SU-DHL-6 (cell line): ENCODE measurements around the gene RASA3.

Source experiments
- H2AFZ ChIP-seq: fragments of 200-600 bp; sonication (generic); 2 replicates; pipeline ENCODE4 v1.6.1; 2014; ENCODE audit warnings: low read depth, mild to moderate bottlenecking, moderate library complexity, mixed read lengths, antibody characterized with exemption, low read length; ENCODE audit not compliant: severe bottlenecking
- H3F3A ChIP-seq: fragments of 200-600 bp; shearing (Covaris generic); 2 replicates; pipeline ENCODE4 v1.6.0; 2016; ENCODE audit warnings: antibody characterized with exemption, mild to moderate bottlenecking; ENCODE audit not compliant: insufficient read depth
- H3K27ac ChIP-seq: fragments of 200-600 bp; sonication (generic); 2 replicates; pipeline ENCODE4 v1.5.1; 2016; ENCODE audit warnings: low read depth, mild to moderate bottlenecking, low read length, moderate library complexity, mixed read lengths
- H3K27me3 ChIP-seq: fragments of 200-600 bp; sonication (generic), shearing (Covaris generic); 2 replicates; pipeline ENCODE4 v1.6.0; 2014; ENCODE audit warnings: mild to moderate bottlenecking, low read length
- H3K36me3 ChIP-seq: fragments of 200-600 bp; sonication (generic); 2 replicates; pipeline ENCODE4 v1.6.1; 2014; ENCODE audit warnings: mild to moderate bottlenecking, low read length, mixed read lengths
- H3K4me2 ChIP-seq: fragments of 300-600, 200-600 bp; shearing (Covaris generic), sonication (generic); 2 replicates; pipeline ENCODE4 v1.6.0; 2014; ENCODE audit warnings: low read length, low read depth, mild to moderate bottlenecking; ENCODE audit not compliant: poor library complexity, severe bottlenecking
- H3K4me3 ChIP-seq: fragments of 200-600 bp; sonication (generic); 2 replicates; pipeline ENCODE4 v1.5.1; 2014; ENCODE audit warnings: antibody characterized with exemption, low read length, mild to moderate bottlenecking, mixed read lengths; ENCODE audit not compliant: insufficient read depth, poor library complexity, severe bottlenecking
- H3K79me2 ChIP-seq: fragments of 200-600 bp; sonication (generic); 2 replicates; pipeline ENCODE4 v1.6.1; 2014; ENCODE audit warnings: mild to moderate bottlenecking, low read length, moderate library complexity; ENCODE audit not compliant: insufficient read depth
- H3K9ac ChIP-seq: fragments of 200-600 bp; sonication (generic); 2 replicates; pipeline ENCODE4 v1.7.0; 2014; ENCODE audit warnings: mild to moderate bottlenecking, low read length
- H3K9me2 ChIP-seq: fragments of 200-600 bp; sonication (generic); replicated peaks from 2 replicates; pipeline ENCODE4 v1.6.1; 2014; ENCODE audit warnings: low read length; ENCODE audit not compliant: insufficient read depth
- H3K9me3 ChIP-seq: fragments of 200-600 bp; sonication (generic); 2 replicates; pipeline ENCODE4 v1.6.1; 2014; ENCODE audit warnings: low read length, mixed read lengths; ENCODE audit not compliant: insufficient read depth
- H4K20me1 ChIP-seq: fragments of 200-600 bp; sonication (generic); 2 replicates; pipeline ENCODE4 v1.6.1; 2014; ENCODE audit warnings: low read depth, mild to moderate bottlenecking, antibody characterized with exemption, low read length, moderate library complexity, mixed read lengths
- CTCF ChIP-seq: fragments of 200-600 bp; sonication (generic); IDR thresholded peaks from one replicate; pipeline ENCODE4 v1.5.1; 2017; ENCODE audit warnings: antibody characterized with exemption, mild to moderate bottlenecking, low read length, moderate library complexity; ENCODE audit not compliant: insufficient read depth, poor library complexity, severe bottlenecking
- EZH2phosphoT487 ChIP-seq: fragments of 200-600 bp; sonication (generic), shearing (Covaris generic); conservative IDR thresholded peaks from 2 replicates; pipeline ENCODE4 v1.6.1; 2018; ENCODE audit warnings: mild to moderate bottlenecking, antibody characterized with exemption, low read length, moderate library complexity, mixed read lengths

Gene RASA3

GRCh38 chr13:113979791-113980471, 152.5 kb downstream of the RASA3 start:
- Histone ChIP-seq H3K9me3 (no peaks in the 10 kb centered on the region), H2AFZ (no peak overlapping the region), H3K27me3 (no peaks in the 10 kb centered on the region), H3K9ac (no peak overlapping the region), H4K20me1 (no peaks in the 10 kb centered on the region), H3K36me3 (no peaks in the 10 kb centered on the region), H3K9me2 (no peaks in the 10 kb centered on the region), H3K79me2 (no peaks in the 10 kb centered on the region), H3K27ac (no peak overlapping the region), H3K4me3 (no peak overlapping the region), H3F3A (no peaks in the 10 kb centered on the region), H3K4me2 (no peak overlapping the region)
- TF ChIP-seq CTCF (no peak), EZH2phosphoT487 (no peak)

- Histone ChIP-seq H3K9me3 (no peaks in the 10 kb centered on the region), H3K36me3 (no peaks in the 10 kb centered on the region), H2AFZ (no peak overlapping the region), H3K9ac (no peak overlapping the region), H3K4me3 (no peak overlapping the region), H3F3A (no peaks in the 10 kb centered on the region), H4K20me1 (no peaks in the 10 kb centered on the region), H3K27me3 (no peaks in the 10 kb centered on the region), H3K27ac (no peak overlapping the region), H3K79me2 (no peaks in the 10 kb centered on the region), H3K9me2 (no peaks in the 10 kb centered on the region), H3K4me2 (no peak overlapping the region)
- no peak for TF ChIP-seq EZH2phosphoT487
- TF ChIP-seq CTCF = no peak
Measured at GRCh38 chr13:113978741-113979481, 153.5 kb downstream of the RASA3 start.

- Histone ChIP-seq H3K9me3 (no peaks in the 10 kb centered on the region), H3K36me3 (no peaks in the 10 kb centered on the region)
Measured at GRCh38 chr13:113977976-113978375, 154.4 kb downstream of the RASA3 start.

More at GRCh38 chr13:113977976-113978375, 154.4 kb downstream of the RASA3 start:
- Histone ChIP-seq H3F3A (no peaks in the 10 kb centered on the region), H3K9me2 (no peaks in the 10 kb centered on the region), H3K4me2 (no peak overlapping the region), H2AFZ (no peak overlapping the region), H3K79me2 (no peaks in the 10 kb centered on the region), H3K9ac (no peak overlapping the region), H3K27me3 (no peaks in the 10 kb centered on the region), H3K4me3 (no peak overlapping the region), H3K27ac (no peak overlapping the region), H4K20me1 (no peaks in the 10 kb centered on the region)
- no peak for TF ChIP-seq EZH2phosphoT487
- TF ChIP-seq CTCF = no peak
